T-cell (primary cell): Measurements from ENCODE around the gene TESPA1. TPM values are rescaled to one million over a fixed set of nuclear protein-coding genes. Genes with fewer than 3 reads are reported as not detected.

Experiments used
- ATAC-seq, 4 experiments: fragments of 200-7000 bp in 3 of 4; fragments of 150-1000 bp in 1 of 4; cut with Tn5 transposase; replicated peaks in 1 of 4; 1 replicate in 3 of 4; 2 replicates in 1 of 4; pipeline ENCODE4 v1.10.0; 2021; ENCODE audit warnings: moderate library complexity in 3 of 4, mild to moderate bottlenecking in 2 of 4, moderate number of reproducible peaks in 1 of 4
- CTCF ChIA-PET, 2 donors: fragments of 300-600 bp; sonication (Branson Sonifier 250); formaldehyde crosslinking; loops; one replicate each; lab custom pipeline; 2022; ENCODE audit warnings: antibody characterized with exemption in 2 of 2; lab: Charles Lee
- POLR2A ChIA-PET, 2 donors: fragments of 300-600 bp; sonication (Branson Sonifier 250); formaldehyde crosslinking; loops; one replicate each; lab custom pipeline; 2022; ENCODE audit warnings: antibody characterized with exemption in 2 of 2; lab: Charles Lee
- DNase-seq, 35 experiments: peaks; one replicate each; pipeline versions ENCODE4 v3.0.0 to v3.0.0-alpha.2; 2013 to 2023
- H3K27ac ChIP-seq: one replicate; pipeline ENCODE4 v1.5.1; 2013; ENCODE audit warnings: low read length
- H3K27me3 ChIP-seq, 2 experiments: replicated peaks in 1 of 2; 1 replicate in 1 of 2; 2 replicates in 1 of 2; pipeline versions ENCODE4 v1.6.1 to v1.7.0; 2013; ENCODE audit warnings: low read length in 1 of 2, mixed read lengths in 1 of 2; ENCODE audit not compliant: control insufficient read depth in 2 of 2, insufficient read depth in 2 of 2; ENCODE audit errors: extremely low read depth in 1 of 2
- H3K36me3 ChIP-seq, 2 donors: 1 replicate in 1 of 2; 2 replicates in 1 of 2; pipeline versions ENCODE4 v1.6.1 to v1.7.0; 2013; ENCODE audit warnings: low read length in 1 of 2; ENCODE audit not compliant: control insufficient read depth in 2 of 2, insufficient read depth in 1 of 2; ENCODE audit errors: extremely low read depth in 1 of 2
- H3K4me1 ChIP-seq, 2 experiments: 1 replicate in 1 of 2; 2 replicates in 1 of 2; pipeline versions ENCODE4 v1.6.1 to v1.7.0; 2013; ENCODE audit warnings: low read length in 2 of 2, mixed read lengths in 1 of 2; ENCODE audit not compliant: insufficient read depth in 2 of 2, control insufficient read depth in 1 of 2; ENCODE audit errors: extremely low read depth in 1 of 2
- H3K4me3 ChIP-seq, 2 donors: 1 replicate in 1 of 2; 2 replicates in 1 of 2; pipeline versions ENCODE4 v1.5.1 to v1.7.0; 2013; ENCODE audit warnings: mild to moderate bottlenecking in 2 of 2, low read length in 1 of 2, moderate library complexity in 1 of 2; ENCODE audit not compliant: control insufficient read depth in 1 of 2; ENCODE audit errors: extremely low read depth in 1 of 2
- H3K9me3 ChIP-seq: 2 replicates; pipeline ENCODE4 v1.7.0; 2013
- H3K27ac Mint-ChIP-seq, 2 donors: one replicate each; pipeline ENCODE4 v1.8.0; 2020 to 2021; ENCODE audit warnings: mild to moderate bottlenecking in 2 of 2, mixed read lengths in 2 of 2
- H3K27me3 Mint-ChIP-seq, 2 donors: one replicate each; pipeline ENCODE4 v1.8.0; 2021 to 2022; ENCODE audit warnings: mixed read lengths in 2 of 2
- H3K36me3 Mint-ChIP-seq: one replicate; pipeline ENCODE4 v1.8.0; 2021; ENCODE audit warnings: mixed read lengths
- H3K4me1 Mint-ChIP-seq, 3 donors: one replicate each; pipeline ENCODE4 v1.8.0; 2020 to 2022; ENCODE audit warnings: mixed read lengths in 3 of 3, mild to moderate bottlenecking in 1 of 3
- H3K4me3 Mint-ChIP-seq, 3 donors: one replicate each; pipeline ENCODE4 v1.8.0; 2020 to 2022; ENCODE audit warnings: mild to moderate bottlenecking in 3 of 3, mixed read lengths in 3 of 3, moderate library complexity in 3 of 3
- H3K9me3 Mint-ChIP-seq, 3 donors: one replicate each; pipeline ENCODE4 v1.8.0; 2020 to 2022; ENCODE audit warnings: mixed read lengths in 3 of 3
- WGBS: methylation state at CpG from one replicate; pipeline ENCODE4 v1.1.5; 2013; ENCODE audit warnings: missing lambda C conversion rate; ENCODE audit not compliant: insufficient coverage; 5-methylcytosine and 5-hydroxymethylcytosine counted together
- total RNA-seq, 35 experiments: library from RNA in 6 of 35; stranded (reverse) in 6 of 35; fragments of 120-200 nt in 1 of 35; gene quantifications; one replicate each; pipeline versions ENCODE4 v1.2.1 to v1.2.4 and lab custom pipeline; 2013 to 2026

The TESPA1 gene
- total RNA-seq, 5 donors from 2014 or later (not counting 1 experiment from before 2014, with no cell fraction given), result 141 to 215 (median 170) TPM

DNA sequence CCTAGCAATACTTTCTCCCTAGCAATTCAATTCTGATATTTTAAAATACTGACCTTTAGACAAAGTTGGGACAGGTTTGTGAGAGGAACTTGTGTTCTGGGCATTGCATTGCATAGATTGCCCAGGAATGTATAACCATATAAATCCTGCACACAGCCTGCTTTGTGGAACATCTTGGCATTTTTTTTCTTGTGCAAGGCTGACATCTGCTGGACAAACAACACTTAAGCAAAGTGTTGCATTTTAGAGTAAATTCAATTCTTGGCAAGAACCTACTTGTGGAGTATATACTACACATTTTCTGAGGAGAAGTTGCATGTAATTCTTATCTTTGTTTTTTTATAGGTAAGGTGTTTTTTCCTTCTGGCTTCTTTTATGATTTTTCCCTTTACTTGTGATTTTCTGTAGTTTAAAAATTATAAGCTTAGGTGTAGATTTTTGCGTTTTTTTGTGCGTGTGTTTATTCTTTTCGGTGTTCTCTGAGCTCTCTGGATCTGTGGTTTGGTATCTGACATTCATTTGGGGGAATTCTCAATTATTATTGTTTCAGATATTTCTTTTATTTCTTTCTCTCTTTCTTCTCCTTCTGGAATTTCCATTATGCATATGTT is 26.4 kb downstream of the TESPA1 start:
- CTCF ChIA-PET, result interaction anchor here (0.6 to 6.2 kb wide), 30 partner anchors 8 to 260 kb away, joined by 3 to 53 read pairs (median 4); partner anchors contain the start of gene MUCL1 (in 1 of the 2)
- Histone ChIP-seq H3K36me3 (peaks cover 12 to 81% of the 10 kb centered on the region in 2 donors), H3K27me3 (no peaks in the 10 kb centered on the region), H3K4me3 (no peak overlapping the region), H3K9me3 (no peaks in the 10 kb centered on the region), H3K4me1 (peaks cover 33 to 44% of the 10 kb centered on the region in 2 experiments), H3K27ac (no peak overlapping the region)
- POLR2A ChIA-PET, result no interaction called here
- H3K36me3 Mint-ChIP-seq, result peaks cover 73% of the 10 kb centered on the region
- peaks cover 89 to 93% (median 90%) of the 10 kb centered on the region in 3 donors for H3K4me1 Mint-ChIP-seq
- H3K4me3 Mint-ChIP-seq, result peak overlapping the region in 1 of 3 donors; percentile 25
- H3K27me3 Mint-ChIP-seq, result no peaks in the 10 kb centered on the region
- peak in 29 of 35 experiments; percentile 3 to 80 (median 37) for DNase-seq
- H3K9me3 Mint-ChIP-seq, result no peaks in the 10 kb centered on the region
- peak overlapping the region; percentile 86 to 87 for H3K27ac Mint-ChIP-seq
- no CpG with 5 or more reads among the region's 3 CpGs for WGBS
- peak in 3 of 4 experiments; percentile 35 to 59 (median 51) for ATAC-seq

DNA sequence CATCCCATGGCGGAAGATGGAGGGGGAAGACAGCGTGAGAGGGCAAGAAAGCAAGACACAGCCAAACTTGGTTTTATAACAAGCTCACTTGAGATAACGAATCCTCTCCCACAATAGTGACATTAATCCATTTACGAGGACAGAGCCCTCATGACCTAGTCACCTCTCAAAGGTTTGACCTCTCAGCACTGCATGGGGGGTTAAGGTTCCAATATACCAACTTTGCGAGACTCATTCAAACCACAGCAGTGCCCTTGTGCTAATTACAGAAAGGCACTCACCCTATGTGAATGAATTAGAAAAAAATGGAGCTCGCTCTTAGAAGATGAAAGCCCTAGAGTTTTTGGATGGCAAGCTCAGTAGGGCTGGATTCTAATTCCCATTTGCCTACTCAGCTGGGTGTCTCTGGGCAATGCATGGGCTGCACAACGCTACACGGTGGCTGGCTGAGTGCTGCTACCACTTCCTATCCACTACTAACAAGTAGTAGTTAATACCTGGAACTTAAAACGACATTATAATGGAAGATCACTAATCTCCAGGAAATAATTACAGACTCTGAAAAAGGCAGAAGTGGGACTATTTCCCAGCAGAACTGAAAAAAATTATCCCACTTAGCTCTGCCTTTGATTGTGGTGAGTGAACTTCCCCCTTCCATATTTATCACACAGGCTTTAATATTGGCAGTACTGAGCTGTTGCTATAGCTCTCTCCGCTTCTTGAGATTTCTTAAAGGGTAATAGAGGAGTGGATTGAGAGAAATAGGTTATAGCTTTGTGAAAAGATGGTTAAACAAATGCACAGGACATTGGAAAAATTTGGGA is 27.5 kb downstream of the TESPA1 start:
- Mint-ChIP-seq H3K9me3 (no peaks in the 10 kb centered on the region), H3K4me1 (peaks cover 87 to 90% (median 89%) of the 10 kb centered on the region in 3 donors), H3K27me3 (no peaks in the 10 kb centered on the region), H3K36me3 (peaks cover 74% of the 10 kb centered on the region), H3K4me3 (peak overlapping the region in 2 of 3 donors; percentile 6 to 61), H3K27ac (peak overlapping the region; percentile 89 to 96)
- DNase-seq, result no peak
- H3K36me3 ChIP-seq, result peaks cover 4 to 80% of the 10 kb centered on the region in 2 donors
- CTCF ChIA-PET, result interaction anchor here (0.7 to 6.2 kb wide), 20 partner anchors 9 to 259 kb away, joined by 3 to 53 read pairs (median 6); partner anchors contain the start of gene MUCL1 (in 2 of the 2)
- H3K4me3 ChIP-seq, result no peak overlapping the region
- POLR2A ChIA-PET, result interaction anchor here in 1 of 2 donors (0.6 kb wide), 1 partner anchor 116 kb away, joined by 3 read pairs; no protein-coding TSS in a partner anchor
- H3K4me1 ChIP-seq, result peaks cover 28 to 36% of the 10 kb centered on the region in 2 experiments
- ATAC-seq, result no peak
- no peaks in the 10 kb centered on the region for H3K9me3 ChIP-seq
- 80% methylated on average over 1 of the region's 10 CpGs for WGBS
- H3K27me3 ChIP-seq, result no peaks in the 10 kb centered on the region
- peak overlapping the region; percentile 30 for H3K27ac ChIP-seq

DNA sequence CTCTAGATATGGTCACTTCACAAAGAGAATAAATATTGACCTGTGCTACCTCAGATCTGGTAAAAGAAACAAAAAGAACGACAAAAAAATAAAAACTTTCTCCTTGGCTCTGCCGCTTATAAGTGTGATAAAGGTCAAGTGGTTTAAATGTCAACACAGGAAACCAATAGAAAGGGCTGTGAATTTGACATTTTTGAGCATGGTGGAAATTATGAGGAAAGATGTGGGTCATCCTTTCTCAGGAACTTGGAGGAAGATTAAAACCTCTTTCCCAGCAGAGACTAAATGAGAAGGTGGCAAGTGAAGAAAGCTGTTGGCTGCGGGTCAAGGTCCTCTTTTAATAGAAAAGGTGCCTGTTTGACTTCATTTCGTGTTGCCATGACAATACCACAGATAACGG is 28.2 kb downstream of the TESPA1 start:
- H3K9me3 Mint-ChIP-seq, result no peaks in the 10 kb centered on the region
- Histone ChIP-seq H3K4me3 (no peak overlapping the region), H3K27ac (peak overlapping the region; percentile 30), H3K9me3 (no peaks in the 10 kb centered on the region), H3K27me3 (no peaks in the 10 kb centered on the region), H3K4me1 (peaks cover 30 to 31% of the 10 kb centered on the region in 2 experiments), H3K36me3 (peaks cover 0 to 79% of the 10 kb centered on the region in 2 donors)
- CTCF ChIA-PET, result interaction anchor here (1.0 to 6.2 kb wide), 15 partner anchors 13 to 254 kb away, joined by 3 to 53 read pairs (median 7); partner anchors contain the start of gene MUCL1 (in 2 of the 2)
- H3K4me3 Mint-ChIP-seq, result peak overlapping the region in 2 of 3 donors; percentile 21 to 61
- H3K4me1 Mint-ChIP-seq, result peaks cover 80 to 90% (median 86%) of the 10 kb centered on the region in 3 donors
- no peak for DNase-seq
- POLR2A ChIA-PET, result interaction anchor here in 1 of 2 donors (0.7 kb wide), 1 partner anchor 94 kb away, joined by 3 read pairs; no protein-coding TSS in a partner anchor
- ATAC-seq, result peak in 1 of 4 experiments; percentile 14
- WGBS, result 37% methylated on average over 2 of the region's 5 CpGs
- peaks cover 73% of the 10 kb centered on the region for H3K36me3 Mint-ChIP-seq
- H3K27me3 Mint-ChIP-seq, result no peaks in the 10 kb centered on the region
- peak overlapping the region; percentile 89 to 96 for H3K27ac Mint-ChIP-seq

DNA sequence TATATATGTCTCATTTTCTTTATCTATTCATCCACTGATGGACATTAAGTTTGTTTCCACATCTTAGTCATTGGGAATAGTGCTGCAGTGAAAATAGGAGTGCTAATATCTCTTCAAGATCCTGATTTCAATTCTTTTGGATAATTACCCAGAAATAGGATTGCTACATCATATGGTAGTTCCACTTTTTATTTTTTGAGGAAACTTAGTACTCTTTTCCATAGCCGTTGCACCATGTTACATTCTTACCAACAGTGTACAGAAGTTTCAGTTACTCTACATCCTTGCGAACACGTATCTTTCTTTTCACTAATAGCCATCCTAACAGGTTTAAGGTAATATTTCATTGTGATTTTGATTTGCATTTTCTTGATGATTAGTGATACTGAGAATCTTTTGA is 29.8 kb downstream of the TESPA1 start:
- Mint-ChIP-seq H3K27me3 (no peaks in the 10 kb centered on the region), H3K36me3 (peaks cover 83% of the 10 kb centered on the region), H3K27ac (peak overlapping the region; percentile 89 to 96), H3K4me3 (no peak overlapping the region), H3K4me1 (peaks cover 79 to 85% (median 81%) of the 10 kb centered on the region in 3 donors), H3K9me3 (no peaks in the 10 kb centered on the region)
- ATAC-seq, result no peak
- H3K4me3 ChIP-seq, result no peak overlapping the region
- peaks cover 0 to 80% of the 10 kb centered on the region in 2 donors for H3K36me3 ChIP-seq
- CTCF ChIA-PET, result no interaction called here
- WGBS, result no CpG with 5 or more reads among the region's 3 CpGs
- no peak overlapping the region for H3K27ac ChIP-seq
- DNase-seq, result no peak
- POLR2A ChIA-PET, result no interaction called here
- no peaks in the 10 kb centered on the region for H3K27me3 ChIP-seq
- H3K4me1 ChIP-seq, result peaks cover 22 to 25% of the 10 kb centered on the region in 2 experiments
- no peaks in the 10 kb centered on the region for H3K9me3 ChIP-seq

DNA sequence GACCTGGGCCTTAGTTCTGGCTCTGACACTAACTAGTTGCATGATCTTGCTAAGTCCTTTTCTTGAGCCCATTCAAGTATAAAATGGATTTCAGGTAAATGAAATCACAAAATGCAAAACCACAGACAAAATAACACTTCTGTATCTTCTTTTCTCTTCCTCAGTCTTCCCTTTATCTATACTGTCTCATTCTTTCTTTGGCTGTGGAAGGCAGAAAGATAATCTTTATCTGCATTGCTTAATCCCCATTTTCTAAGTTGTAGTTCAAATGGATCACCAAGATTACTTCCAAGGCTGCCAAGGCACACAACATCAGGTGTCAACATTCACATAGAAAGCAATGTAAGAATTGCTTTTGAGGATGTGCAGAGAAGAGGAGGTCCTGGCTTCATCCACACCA is 30.3 kb downstream of the TESPA1 start:
- ChIA-PET POLR2A (no interaction called here), CTCF (interaction anchor here in 1 of 2 donors (0.6 to 1.0 kb wide), 2 partner anchors 29 to 205 kb away, joined by 3 read pairs; no protein-coding TSS in a partner anchor)
- Mint-ChIP-seq H3K4me3 (no peak overlapping the region), H3K27me3 (no peaks in the 10 kb centered on the region), H3K4me1 (peaks cover 74 to 81% (median 76%) of the 10 kb centered on the region in 3 donors), H3K36me3 (peaks cover 81% of the 10 kb centered on the region), H3K27ac (peak overlapping the region; percentile 87 to 88), H3K9me3 (no peaks in the 10 kb centered on the region)
- no peak for ATAC-seq
- Histone ChIP-seq H3K27me3 (no peaks in the 10 kb centered on the region), H3K27ac (no peak overlapping the region), H3K4me1 (peaks cover 18 to 25% of the 10 kb centered on the region in 2 experiments), H3K9me3 (no peaks in the 10 kb centered on the region), H3K4me3 (no peak overlapping the region), H3K36me3 (peaks cover 0 to 82% of the 10 kb centered on the region in 2 donors)
- no peak for DNase-seq
